Lung (tissue), 12 donors: ENCODE results near the gene SYT1. TPM values are rescaled to one million over a fixed set of nuclear protein-coding genes. Genes with fewer than 3 reads are reported as not detected.

Experiments
- ATAC-seq: fragments of 200-7000 bp; cut with Tn5 transposase; one replicate; pipeline ENCODE4 v1.9.1; 2020; ENCODE audit warnings: moderate number of reproducible peaks; ENCODE audit not compliant: insufficient read depth, low FRiP score
- DNase-seq, 3 donors: peaks; one replicate each; pipeline ENCODE4 v3.0.0-alpha.2; 2013 to 2017
- H3K27ac ChIP-seq, 2 donors: one replicate each; pipeline ENCODE4 v1.5.1; 2013; ENCODE audit warnings: mild to moderate bottlenecking in 2 of 2, moderate library complexity in 2 of 2, control low read depth in 1 of 2, inconsistent platforms in 1 of 2, low read depth in 1 of 2, low read length in 1 of 2
- H3K27me3 ChIP-seq, 3 donors: one replicate each; pipeline ENCODE4 v1.5.1; 2013; ENCODE audit warnings: low read length in 2 of 3; ENCODE audit not compliant: control insufficient read depth in 3 of 3, insufficient read depth in 3 of 3
- H3K36me3 ChIP-seq, 4 donors: one replicate each; pipeline ENCODE4 v1.5.1; 2013; ENCODE audit warnings: low read length in 4 of 4, mild to moderate bottlenecking in 1 of 4, moderate library complexity in 1 of 4; ENCODE audit not compliant: control insufficient read depth in 4 of 4, insufficient read depth in 4 of 4
- H3K4me1 ChIP-seq, 5 donors: one replicate each; pipeline ENCODE4 v1.5.1; 2013; ENCODE audit warnings: low read length in 5 of 5, mild to moderate bottlenecking in 2 of 5, moderate library complexity in 1 of 5; ENCODE audit not compliant: control insufficient read depth in 5 of 5, insufficient read depth in 5 of 5
- H3K4me3 ChIP-seq: one replicate; pipeline ENCODE4 v1.5.1; 2013; ENCODE audit warnings: mild to moderate bottlenecking, control low read depth, moderate library complexity
- H3K9ac ChIP-seq, 2 donors: one replicate each; pipeline ENCODE4 v1.5.1; 2013; ENCODE audit warnings: low read length in 2 of 2, control low read depth in 1 of 2; ENCODE audit not compliant: insufficient read depth in 1 of 2
- H3K9me3 ChIP-seq, 4 donors: one replicate each; pipeline ENCODE4 v1.5.1; 2013; ENCODE audit warnings: low read length in 3 of 4, mild to moderate bottlenecking in 1 of 4, moderate library complexity in 1 of 4; ENCODE audit not compliant: control insufficient read depth in 4 of 4, insufficient read depth in 3 of 4
- WGBS, 2 donors: extraction: QIAGEN DNeasy Blood & Tissue Kit; methylation state at CpG; one replicate each; pipeline ENCODE4 v1.1.7; 2013; 5-methylcytosine and 5-hydroxymethylcytosine counted together
- polyA plus RNA-seq, 2 donors: library from polyadenylated mRNA; stranded (reverse); fragments of 200-250 nt; gene quantifications; one replicate each; pipeline ENCODE4 v1.2.1, GENCODE V29; 2013
- total RNA-seq, 2 donors: library from RNA; depleted of rRNA in 1 of 2; stranded (reverse); fragments of >200 nt in 1 of 2; gene quantifications; one replicate each; pipeline ENCODE4 v1.2.1, GENCODE V29; 2014 to 2021
- TF ChIP-seq, protein P1 (sequence below): IDR thresholded peaks from 2 replicates; pipeline ENCODE4 v1.5.1; 2012; ENCODE audit warnings: mild to moderate bottlenecking; ENCODE audit errors: control extremely low read depth, extremely low read depth
- donor health status: control.
- donor health status: control.
- donor health status: Bipolar disorder and iron deficiency.
- donor health status: healthy.
- donor health status: DM: yes; HTN: yes; CAD: no.

Gene SYT1
- total and polyA plus RNA-seq, 4 donors = 0.05 to 3.2 (median 0.46) TPM

DNA sequence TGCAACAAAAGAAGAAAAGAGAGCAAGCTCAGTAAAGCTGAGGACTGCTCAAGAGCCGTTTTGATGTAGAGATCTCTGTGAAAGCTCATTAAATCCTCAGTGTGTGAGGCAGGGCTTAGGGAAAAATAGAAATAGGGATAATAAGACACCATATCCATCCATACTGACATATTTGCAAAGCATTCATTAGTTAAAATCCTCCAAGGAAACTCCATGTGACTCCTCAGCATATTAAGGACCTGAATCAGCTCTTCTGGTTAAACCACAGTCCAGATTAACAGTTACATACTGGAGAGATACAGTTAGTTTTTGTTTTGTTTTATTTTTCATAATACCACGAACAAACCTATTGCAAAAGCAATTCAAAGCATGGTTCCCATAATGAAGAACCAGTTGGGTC, 538.0 kb downstream of the SYT1 start:
- no peaks in the 10 kb centered on the region for H3K4me1 ChIP-seq
- H3K9me3 ChIP-seq = no peaks in the 10 kb centered on the region
- no peak overlapping the region for H3K9ac ChIP-seq
- no peak overlapping the region for H3K27ac ChIP-seq
- ATAC-seq (no peak), DNase-seq (no peak)
- no peak overlapping the region for H3K4me3 ChIP-seq
- H3K27me3 ChIP-seq = no peaks in the 10 kb centered on the region
- H3K36me3 ChIP-seq = no peaks in the 10 kb centered on the region
- WGBS, 2 donors = 65 to 70% methylated on average over 2 of the region's 2 CpGs
- TF ChIP-seq, protein P1, sequence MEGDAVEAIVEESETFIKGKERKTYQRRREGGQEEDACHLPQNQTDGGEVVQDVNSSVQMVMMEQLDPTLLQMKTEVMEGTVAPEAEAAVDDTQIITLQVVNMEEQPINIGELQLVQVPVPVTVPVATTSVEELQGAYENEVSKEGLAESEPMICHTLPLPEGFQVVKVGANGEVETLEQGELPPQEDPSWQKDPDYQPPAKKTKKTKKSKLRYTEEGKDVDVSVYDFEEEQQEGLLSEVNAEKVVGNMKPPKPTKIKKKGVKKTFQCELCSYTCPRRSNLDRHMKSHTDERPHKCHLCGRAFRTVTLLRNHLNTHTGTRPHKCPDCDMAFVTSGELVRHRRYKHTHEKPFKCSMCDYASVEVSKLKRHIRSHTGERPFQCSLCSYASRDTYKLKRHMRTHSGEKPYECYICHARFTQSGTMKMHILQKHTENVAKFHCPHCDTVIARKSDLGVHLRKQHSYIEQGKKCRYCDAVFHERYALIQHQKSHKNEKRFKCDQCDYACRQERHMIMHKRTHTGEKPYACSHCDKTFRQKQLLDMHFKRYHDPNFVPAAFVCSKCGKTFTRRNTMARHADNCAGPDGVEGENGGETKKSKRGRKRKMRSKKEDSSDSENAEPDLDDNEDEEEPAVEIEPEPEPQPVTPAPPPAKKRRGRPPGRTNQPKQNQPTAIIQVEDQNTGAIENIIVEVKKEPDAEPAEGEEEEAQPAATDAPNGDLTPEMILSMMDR = no peak

DNA sequence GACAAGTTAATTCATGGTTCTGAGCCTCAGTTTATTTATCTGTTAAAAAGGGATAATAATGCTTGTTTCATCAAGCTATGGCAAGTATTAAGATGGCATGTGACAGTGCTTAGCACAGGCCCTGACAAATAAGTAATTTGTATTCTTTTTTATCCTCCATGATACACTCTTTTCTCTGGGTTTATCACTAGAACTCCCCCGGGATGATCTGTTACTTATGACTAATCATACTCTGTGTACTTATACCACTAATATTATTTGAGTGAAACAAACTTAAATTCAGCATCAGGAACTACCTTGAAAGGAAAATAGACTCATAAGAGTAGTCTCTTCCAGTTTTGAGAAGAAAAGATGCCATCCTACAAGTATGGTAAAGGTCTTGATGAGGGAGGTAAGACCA, 542.4 kb downstream of the SYT1 start:
- DNase-seq = no peak
- 91 to 94% methylated on average over 1 of the region's 1 CpG for WGBS, 2 donors
- Histone ChIP-seq H3K9ac (no peak overlapping the region), H3K4me3 (no peak overlapping the region), H3K9me3 (no peaks in the 10 kb centered on the region), H3K27ac (no peak overlapping the region), H3K36me3 (no peaks in the 10 kb centered on the region), H3K27me3 (no peaks in the 10 kb centered on the region), H3K4me1 (peaks cover 0 to 4% (median 0%) of the 10 kb centered on the region in 5 donors)
- ATAC-seq = no peak
- TF ChIP-seq, protein P1 = no peak

DNA sequence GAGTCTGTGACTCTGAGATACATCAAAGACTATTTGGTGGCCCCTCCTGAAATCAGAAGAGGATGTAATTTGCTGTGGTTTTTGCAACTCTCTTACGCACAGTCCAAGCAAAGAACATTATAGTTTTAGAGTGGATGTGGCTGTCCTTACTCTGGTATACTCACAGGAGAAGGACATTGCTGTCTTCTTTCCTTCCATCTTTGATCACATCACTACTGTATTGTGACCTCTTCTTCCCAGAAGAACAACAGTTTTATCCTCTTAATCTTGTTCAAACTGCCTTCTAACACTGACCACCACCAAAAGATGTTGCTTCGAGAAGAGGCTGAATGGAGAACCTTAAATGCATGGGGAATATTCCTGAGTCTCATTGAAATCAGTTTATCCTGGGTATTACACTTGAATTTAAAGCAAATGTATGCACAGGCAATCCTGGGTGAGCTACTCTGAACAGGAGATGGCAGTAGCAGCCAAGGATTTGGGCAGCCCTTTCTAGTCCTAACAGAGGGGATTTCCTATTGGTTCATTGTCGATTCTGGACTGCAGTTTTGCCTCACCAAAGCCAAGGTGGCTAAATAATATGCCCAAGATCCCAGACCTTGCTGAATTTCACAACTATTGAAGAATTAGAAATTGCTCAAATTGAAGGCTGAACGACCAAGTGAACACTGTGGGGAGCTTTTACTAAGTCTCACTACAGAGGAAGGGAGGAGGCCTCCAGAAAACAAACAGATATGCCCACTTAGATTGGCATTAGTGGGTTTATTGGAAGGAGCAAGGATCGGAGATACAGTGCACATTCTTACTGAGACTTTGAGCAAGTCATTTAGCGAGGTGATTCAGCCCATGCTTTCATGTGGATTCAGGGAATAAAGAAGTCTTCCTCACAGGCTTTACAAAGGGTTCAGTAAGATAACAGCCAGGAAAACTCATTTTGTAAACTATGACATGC, 543.4 kb downstream of the SYT1 start:
- WGBS, 2 donors = 56 to 62% methylated on average over 6 of the region's 6 CpGs
- Histone ChIP-seq H3K4me1 (peaks cover 0 to 4% (median 0%) of the 10 kb centered on the region in 5 donors), H3K36me3 (no peaks in the 10 kb centered on the region), H3K9me3 (no peaks in the 10 kb centered on the region), H3K9ac (no peak overlapping the region), H3K27me3 (no peaks in the 10 kb centered on the region), H3K4me3 (no peak overlapping the region), H3K27ac (no peak overlapping the region)
- TF ChIP-seq, protein P1 = peak; percentile 53
- DNase-seq (peak; percentile 62 to 79 (median 69)), ATAC-seq (no peak)
